Measurements from ENCODE around the gene VEZF1.

- no peak for TF ChIP-seq CTCF (IDR thresholded peaks at IDR 0.05)
- no peak for TF ChIP-seq POLR2A (IDR thresholded peaks at IDR 0.05)
Observed at GRCh38 chr17:57939797-57940196, 48.3 kb downstream of the VEZF1 start.
